SH-SY5Y (cell line): Measurements from ENCODE around the gene ATRN.

ENCODE experiments used
- GATA2 ChIP-seq: IDR thresholded peaks from 2 replicates; pipeline ENCODE4 v1.6.1; 2011; ENCODE audit warnings: mild to moderate bottlenecking, low read depth, low read length
- GATA3 ChIP-seq: IDR thresholded peaks from 2 replicates; pipeline ENCODE4 v1.6.1; 2011; ENCODE audit warnings: low read depth, mild to moderate bottlenecking, low read length, moderate library complexity

DNA sequence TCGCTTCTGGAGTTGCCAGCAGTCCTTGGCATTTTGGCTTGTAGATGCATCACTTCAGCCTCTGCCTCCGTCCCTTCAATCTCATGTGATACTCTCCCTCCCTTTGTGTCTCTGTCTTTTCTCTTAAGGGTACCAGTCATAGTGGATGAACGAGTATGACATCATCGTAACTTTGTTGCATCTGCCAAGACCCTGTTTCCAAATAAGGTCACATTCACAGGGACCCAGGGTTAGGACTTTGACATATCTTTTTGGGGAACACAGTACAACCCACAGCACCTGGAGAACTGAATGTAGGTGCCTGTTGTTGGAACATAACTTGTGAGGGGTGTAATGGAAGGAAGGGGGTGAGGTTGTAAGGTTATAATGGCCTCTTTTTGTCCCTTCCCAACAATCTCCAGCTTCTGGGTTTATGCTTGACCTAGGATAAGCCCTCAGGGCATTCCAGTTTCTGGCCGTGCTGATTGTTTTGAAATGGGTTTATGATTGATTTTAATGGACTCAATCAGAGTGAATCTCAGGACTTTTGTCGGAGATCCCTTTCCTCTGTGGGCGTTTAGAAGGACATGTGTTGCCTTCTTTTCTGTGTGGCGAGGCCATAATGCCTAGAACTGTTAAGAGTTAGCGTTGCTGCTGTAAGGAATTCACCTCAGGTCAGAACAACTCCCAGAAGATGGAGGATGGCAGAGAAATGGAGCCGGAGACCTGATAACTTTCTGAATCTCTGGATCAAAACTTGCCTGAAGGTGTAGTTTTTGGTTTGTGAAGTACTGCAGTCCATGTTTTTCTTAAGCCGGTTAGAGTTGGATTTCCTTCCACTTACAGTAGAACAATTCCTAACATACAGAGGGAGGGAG is 9.2 kb downstream of the ATRN start:
- TF ChIP-seq GATA2 = no peak
- no peak for TF ChIP-seq GATA3
